Urothelium cell line (cell line): Measurements from ENCODE around the gene TCL1A.
"Not testable (repeated sequence)": the region's sequence is repeated elsewhere in the genome, so short reads cannot be mapped to it uniquely, and the experiment has no call there.

Source experiments
- DNase-seq: peaks from one replicate; pipeline ENCODE4 v3.0.0; 2011; ENCODE audit warnings: low spot score, mixed read lengths
- FAIRE-seq: peaks from 2 replicates; lab custom pipeline; 2011; peaks lifted over from hg19 to GRCh38; lab: Jason Lieb, UNC

The TCL1A gene, protein sequence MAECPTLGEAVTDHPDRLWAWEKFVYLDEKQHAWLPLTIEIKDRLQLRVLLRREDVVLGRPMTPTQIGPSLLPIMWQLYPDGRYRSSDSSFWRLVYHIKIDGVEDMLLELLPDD

DNA sequence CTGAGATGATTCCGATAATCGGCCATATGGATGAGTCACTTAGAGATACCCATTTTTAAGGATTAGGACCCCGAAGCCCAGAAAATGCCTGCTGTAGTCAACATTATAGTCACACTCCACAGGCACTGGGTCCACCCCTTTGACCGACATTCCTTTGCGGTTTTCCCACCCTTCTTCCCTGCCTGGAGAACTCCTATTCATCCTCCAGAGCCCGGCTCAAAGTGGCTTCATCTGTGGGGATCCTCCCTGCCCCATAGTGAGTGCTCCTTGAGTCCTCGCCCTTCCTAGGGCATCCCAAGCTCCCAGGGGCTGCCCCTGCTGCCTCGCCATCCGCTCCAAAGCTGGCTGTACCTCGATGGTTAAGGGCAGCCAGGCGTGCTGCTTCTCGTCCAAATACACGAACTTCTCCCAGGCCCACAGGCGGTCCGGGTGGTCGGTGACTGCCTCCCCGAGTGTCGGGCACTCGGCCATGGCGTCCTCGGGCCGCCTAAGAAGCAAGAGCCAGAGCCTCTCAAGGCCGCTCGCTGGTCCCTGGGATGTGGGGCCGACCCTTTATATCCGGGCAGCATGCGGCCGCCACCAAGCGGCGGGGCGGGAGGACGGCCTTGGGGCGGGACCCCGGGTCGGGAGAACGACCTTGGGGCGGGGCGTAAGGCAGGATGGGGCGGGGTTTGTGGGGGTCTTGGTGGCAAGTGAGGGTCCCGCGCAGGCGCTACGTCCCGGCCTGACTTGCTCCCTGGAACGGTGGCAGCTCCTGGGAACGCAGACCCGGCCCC is at the start of gene TCL1A:
Gene TCL1A (minus strand): TSS at position 530 of the 776 bp plus-strand sequence. CDS start 59 bp downstream, at position 471.
- FAIRE-seq (no peak), DNase-seq (no peak)

DNA sequence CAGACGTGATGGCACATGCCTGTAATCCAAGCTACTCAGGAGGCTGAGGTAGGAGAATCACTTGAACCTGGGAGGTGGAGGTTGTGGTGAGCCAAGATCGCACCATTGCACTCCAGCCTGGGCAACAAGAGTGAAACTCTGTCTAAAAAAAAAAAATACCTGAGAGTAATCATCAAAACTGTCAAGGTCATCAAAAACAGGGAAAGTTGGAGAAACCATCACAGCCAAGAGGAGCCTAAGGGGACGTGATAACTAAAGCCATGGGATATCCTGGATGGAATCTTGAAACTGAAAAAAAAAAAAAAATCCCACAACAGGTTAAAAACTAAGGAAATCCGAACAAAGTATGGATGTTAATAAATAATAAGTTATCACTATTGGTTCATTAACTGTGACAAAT is 49.1 kb upstream of the TCL1A start:
- FAIRE-seq, DNase-seq: not testable (repeated sequence)

DNA sequence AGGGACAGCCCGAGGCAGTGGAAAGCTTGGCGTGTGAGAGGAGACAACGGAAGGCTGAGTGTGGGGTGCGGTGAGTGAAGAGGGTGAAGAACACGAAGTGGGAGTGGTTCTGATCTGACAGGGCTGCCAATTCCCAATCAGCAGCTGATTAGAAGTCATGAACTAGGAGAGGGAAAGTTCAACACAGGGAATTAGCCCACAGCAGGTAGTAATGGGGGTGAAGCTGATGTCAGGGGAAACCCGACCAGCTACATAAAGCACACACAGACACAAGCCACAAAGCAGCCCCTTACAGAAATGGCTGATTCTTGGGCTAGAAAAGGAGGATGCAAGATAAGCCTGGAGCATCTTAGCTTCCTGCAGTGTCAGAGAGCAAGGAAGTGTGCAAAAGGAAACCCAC is 47.5 kb upstream of the TCL1A start:
- FAIRE-seq, result no peak
- no peak for DNase-seq

DNA sequence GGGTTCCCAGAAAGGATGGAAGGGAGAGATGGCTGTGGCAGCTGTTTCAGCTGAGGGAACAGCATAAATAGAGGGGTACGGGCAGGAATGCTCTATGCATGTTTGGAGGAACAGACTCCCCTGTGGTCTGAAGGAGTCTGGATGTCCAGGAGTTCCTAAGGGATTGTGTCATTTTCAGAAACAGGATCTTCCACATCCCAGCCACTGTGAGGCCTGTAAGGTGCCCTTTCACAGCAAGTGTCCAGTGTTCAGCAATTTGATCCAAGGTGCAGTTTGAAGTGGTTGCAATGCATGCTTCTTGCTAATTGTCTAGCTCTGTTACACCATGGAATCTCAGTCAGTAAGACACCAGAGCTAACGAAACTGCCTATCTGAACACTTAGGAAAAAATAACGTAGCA is 46.7 kb upstream of the TCL1A start:
- no peak for FAIRE-seq

GRCh38 chr14:95759941-95760340 is 46.0 kb upstream of the TCL1A start:
- DNase-seq (no peak), FAIRE-seq (no peak)

More for the DNA sequence above, 46.7 kb upstream of the TCL1A start:
- no peak for DNase-seq

GRCh38 chr14:95758331-95758730 is 44.4 kb upstream of the TCL1A start:
- DNase-seq, result no peak
- FAIRE-seq, result no peak

DNA sequence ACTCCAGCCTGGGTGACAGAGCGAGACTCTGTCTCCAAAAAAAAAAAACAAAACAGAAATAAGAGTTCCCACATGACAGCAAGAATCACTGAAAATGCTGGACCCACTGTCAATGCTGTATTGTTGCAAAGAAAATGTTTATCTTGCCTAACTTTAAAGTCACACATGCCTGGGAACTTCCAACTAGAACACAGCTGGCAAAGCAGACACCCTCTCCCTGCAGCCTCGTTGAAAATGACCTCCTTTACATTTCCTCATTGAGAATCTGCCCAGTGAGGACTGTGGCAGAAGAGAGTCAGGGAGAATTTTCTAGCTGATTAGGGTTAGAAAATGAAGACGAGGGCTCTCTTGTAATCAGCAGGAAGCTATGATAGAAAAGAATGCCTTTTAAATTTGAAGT is 42.8 kb upstream of the TCL1A start:
- FAIRE-seq (no peak), DNase-seq (no peak)

GRCh38 chr14:95756127-95756526 is 42.2 kb upstream of the TCL1A start:
- FAIRE-seq (no peak), DNase-seq (no peak)

- DNase-seq (no peak), FAIRE-seq (no peak)
These were observed 27.9 kb upstream of the TCL1A start for GRCh38 chr14:95741781-95742180.

DNA sequence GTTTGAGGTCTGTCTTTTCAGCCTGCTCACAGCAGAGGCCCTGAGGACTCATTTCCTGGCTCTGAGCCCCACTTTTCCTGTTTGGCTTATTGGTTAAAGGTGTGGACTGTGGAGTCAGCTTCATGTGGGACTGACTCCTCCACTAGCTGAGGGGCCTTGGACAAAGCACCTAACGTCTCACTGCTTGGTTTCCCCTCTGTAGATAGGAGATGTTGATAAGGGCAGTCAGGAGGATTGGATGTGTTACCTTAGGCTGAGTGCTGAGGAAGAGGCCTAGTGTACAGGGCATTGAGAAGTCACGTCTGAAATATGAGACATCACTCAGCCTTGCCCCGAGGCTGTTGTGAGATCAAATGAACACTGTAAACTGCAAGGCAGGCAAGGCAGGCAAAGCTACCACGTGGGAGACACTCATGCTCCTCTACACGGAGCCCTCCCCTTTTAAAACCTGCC is 27.1 kb upstream of the TCL1A start:
- DNase-seq (no peak), FAIRE-seq (no peak)

- FAIRE-seq (no peak), DNase-seq (no peak)
These were observed 25.4 kb upstream of the TCL1A start for GRCh38 chr14:95739356-95739755.

DNA sequence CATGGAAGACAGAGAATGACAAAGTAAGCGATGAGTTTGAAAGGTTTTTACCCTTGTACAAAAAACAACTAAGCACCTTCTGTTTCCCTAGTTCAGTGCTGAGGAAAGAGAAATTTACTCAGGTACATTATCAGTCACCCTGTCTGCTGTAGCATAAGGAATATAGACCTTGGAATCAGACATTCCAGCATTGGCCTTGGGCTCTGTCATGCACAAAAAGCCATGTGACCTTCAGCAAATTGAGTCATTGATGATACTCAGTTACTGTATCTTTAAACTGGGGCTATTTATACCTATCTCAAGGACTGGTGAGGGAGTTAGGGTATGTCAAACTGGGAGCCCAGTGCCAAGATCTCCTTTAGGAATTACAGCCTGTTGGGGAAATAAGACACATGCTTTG is 19.3 kb upstream of the TCL1A start:
- FAIRE-seq (no peak), DNase-seq (no peak)

GRCh38 chr14:95730126-95730525 is 16.2 kb upstream of the TCL1A start:
- DNase-seq, result no peak
- FAIRE-seq, result no peak

GRCh38 chr14:95729402-95730028 is 15.6 kb upstream of the TCL1A start:
- not testable (repeated sequence) for DNase-seq, FAIRE-seq

GRCh38 chr14:95727056-95727700 is 13.3 kb upstream of the TCL1A start:
- no peak for FAIRE-seq

DNA sequence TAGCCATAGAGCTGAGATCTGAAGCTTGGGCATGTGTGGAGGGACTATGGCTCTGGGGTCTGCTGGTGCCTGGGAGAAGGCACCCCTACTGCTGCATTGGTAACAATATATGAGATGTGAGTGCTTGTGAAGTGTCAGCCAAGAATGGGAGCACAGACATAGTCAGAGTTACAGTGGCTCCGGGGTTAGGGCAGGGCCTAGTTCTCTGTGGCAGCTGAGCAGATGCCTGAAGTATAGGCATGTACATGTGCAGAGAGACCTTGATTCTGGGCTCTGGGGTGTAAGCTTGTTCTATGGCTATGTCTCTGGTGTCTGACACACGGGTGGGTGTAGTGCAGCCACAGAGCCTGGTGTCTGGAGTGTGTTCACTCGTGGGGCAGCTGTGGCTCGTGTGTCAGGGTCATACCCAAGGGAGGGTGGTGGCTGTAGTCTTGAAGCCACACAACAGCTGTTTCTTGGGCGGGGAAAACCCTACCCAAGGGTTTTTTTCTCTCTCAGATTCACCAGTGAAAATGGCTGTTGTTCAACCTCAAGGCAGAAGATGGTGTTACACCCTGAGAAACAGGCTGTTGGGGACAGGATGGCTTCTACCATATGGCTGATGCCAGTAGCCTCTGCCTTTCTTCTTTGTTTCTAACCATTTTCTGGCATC is 11.9 kb upstream of the TCL1A start:
- no peak for DNase-seq
- FAIRE-seq, result no peak

More at GRCh38 chr14:95727056-95727700, 13.3 kb upstream of the TCL1A start:
- no peak for DNase-seq

- no peak for FAIRE-seq
- no peak for DNase-seq
These were observed 8.7 kb upstream of the TCL1A start for GRCh38 chr14:95722525-95723190.

DNA sequence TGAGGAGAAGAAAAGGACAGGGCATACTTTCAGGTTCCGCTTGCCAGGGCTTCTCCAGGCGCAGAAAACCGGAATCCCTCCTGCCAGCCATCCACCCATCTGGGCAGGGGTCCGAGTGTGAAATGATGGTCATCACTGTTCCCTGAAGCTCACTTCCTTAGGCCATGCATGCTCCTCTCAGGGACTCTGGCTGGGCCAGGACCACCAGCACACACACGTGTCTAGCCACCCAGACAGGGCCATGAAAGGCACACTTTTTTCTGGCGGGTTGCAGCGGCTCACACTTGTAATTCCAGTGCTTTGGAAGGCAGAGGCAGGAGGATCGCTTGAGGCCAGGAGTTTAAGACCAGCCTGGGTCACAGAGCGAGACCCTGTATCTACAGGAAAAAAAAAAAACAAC is 1.5 kb downstream of the TCL1A start:
- FAIRE-seq (no peak), DNase-seq (no peak)

GRCh38 chr14:95711476-95712176 is 2.3 kb downstream of the TCL1A start:
- FAIRE-seq (no peak), DNase-seq (no peak)

DNA sequence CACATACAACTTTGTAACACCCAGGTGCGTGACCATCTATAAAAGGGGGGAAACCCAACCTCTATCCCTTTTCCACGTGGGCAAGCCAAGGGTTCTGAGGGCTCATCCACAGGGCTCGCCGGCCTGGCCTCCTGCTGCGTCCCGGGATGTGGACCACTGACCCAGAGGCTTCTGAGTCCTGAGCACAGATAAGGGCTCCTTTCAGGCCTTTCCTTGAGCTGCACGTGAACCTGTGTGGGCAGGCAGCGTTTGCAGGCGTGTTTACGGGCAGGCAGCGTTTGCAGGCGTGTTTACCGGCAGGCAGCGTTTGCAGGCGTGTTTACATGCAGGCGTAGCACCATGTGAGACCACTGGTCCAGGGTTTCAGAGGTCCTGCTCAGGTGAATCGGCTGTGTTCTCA is 3.8 kb downstream of the TCL1A start:
- DNase-seq, result no peak
- no peak for FAIRE-seq
